Thoracic aorta (tissue), 2 donors: ENCODE results near the gene AKIRIN1. TPM values are rescaled to one million over a fixed set of nuclear protein-coding genes. Genes with fewer than 3 reads are reported as not detected.

ENCODE experiments used
- ATAC-seq: fragments of 150-250 bp; one replicate; pipeline ENCODE4 v1.8.0; 2017; ENCODE audit warnings: low read depth; ENCODE audit not compliant: insufficient number of reproducible peaks, low FRiP score
- DNase-seq: peaks from one replicate; pipeline ENCODE4 v3.0.0-alpha.2; 2020; ENCODE audit warnings: low spot score
- H3K27ac ChIP-seq, 2 donors: fragments of 200-600 bp; sonication (generic); 1 replicate in 1 of 2; 2 replicates in 1 of 2; pipeline ENCODE4 v1.5.1; 2016; ENCODE audit warnings: mild to moderate bottlenecking in 2 of 2, moderate library complexity in 2 of 2
- H3K27me3 ChIP-seq: fragments of 200-600 bp; sonication (generic); replicated peaks from 2 replicates; pipeline ENCODE4 v1.6.0; 2016; ENCODE audit warnings: mild to moderate bottlenecking; ENCODE audit not compliant: insufficient read depth
- H3K36me3 ChIP-seq: fragments of 200-600 bp; sonication (generic); one replicate; pipeline ENCODE4 v1.5.1; 2016
- H3K4me1 ChIP-seq, 2 donors: fragments of 200-600 bp; sonication (generic); 1 replicate in 1 of 2; 2 replicates in 1 of 2; pipeline versions ENCODE4 v1.5.1 to v1.6.0; 2016; ENCODE audit warnings: low read depth in 2 of 2, mild to moderate bottlenecking in 1 of 2; ENCODE audit not compliant: control insufficient read depth in 1 of 2
- H3K4me3 ChIP-seq: fragments of 200-600 bp; sonication (generic); 2 replicates; pipeline ENCODE4 v1.5.1; 2016; ENCODE audit warnings: mild to moderate bottlenecking
- H3K9me3 ChIP-seq: fragments of 200-600 bp; sonication (generic); 2 replicates; pipeline ENCODE4 v1.5.1; 2016
- total RNA-seq, 2 donors: library from RNA; depleted of rRNA; stranded (reverse); fragments of >200 nt; gene quantifications; one replicate each; pipeline versions ENCODE4 v1.1.0 to v1.2.3, GENCODE V29; 2016
- TF ChIP-seq, protein P1 (sequence below): fragments of 200-600 bp; sonication (generic); IDR thresholded peaks from one replicate; pipeline ENCODE4 v1.5.1; 2019; ENCODE audit warnings: antibody characterized with exemption

The AKIRIN1 gene, protein sequence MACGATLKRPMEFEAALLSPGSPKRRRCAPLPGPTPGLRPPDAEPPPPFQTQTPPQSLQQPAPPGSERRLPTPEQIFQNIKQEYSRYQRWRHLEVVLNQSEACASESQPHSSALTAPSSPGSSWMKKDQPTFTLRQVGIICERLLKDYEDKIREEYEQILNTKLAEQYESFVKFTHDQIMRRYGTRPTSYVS
- total RNA-seq: 10 to 100 TPM; 45.8 to 47.8 TPM

DNA sequence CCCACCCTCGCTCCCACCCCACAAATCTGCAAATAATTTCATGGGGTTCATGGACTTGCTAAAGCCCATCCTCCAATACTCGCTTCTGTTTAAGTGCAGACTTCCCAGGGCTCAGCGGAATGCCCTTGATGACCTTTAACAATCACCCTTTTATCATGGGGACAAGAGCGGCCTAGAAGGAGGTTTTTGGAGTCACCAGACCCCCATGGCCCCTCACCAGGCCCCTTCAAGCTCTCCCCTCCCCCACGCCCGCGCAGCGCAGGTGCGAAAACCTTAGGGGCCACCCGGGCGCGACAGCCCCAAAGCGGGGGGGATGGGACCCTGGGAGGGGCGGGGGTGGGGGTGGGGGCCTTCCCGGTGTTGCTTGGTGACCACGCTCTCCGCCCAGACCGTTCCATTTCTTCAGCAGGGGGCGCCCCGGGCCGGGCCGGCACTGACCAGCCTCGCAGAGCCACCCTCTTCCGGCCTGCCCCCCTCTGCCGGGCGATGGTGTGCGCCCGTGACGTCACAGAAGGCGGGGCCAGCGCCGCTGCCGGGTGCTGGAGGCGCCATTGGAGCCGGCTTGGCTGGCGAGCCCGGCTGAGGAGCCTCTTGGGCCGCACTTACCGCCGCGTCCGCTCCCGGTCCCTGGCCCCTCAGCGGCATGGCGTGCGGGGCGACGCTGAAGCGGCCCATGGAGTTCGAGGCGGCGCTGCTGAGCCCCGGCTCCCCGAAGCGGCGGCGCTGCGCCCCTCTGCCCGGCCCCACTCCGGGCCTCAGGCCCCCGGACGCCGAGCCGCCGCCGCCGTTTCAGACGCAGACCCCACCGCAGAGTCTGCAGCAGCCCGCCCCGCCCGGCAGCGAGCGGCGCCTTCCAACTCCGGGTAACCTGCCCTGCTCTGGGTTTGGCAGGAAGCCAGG lies at the start of gene AKIRIN1:
TSS of gene AKIRIN1 (plus strand) at position 539 of the 900 bp plus-strand sequence. CDS start at position 644, 105 bp downstream.
- no peaks in the 10 kb centered on the region for H3K36me3 ChIP-seq
- peak; percentile 98 for ATAC-seq
- peak within 1 kb of the TSS; percentile 93 to 95 for H3K27ac ChIP-seq
- TF ChIP-seq, protein P1, sequence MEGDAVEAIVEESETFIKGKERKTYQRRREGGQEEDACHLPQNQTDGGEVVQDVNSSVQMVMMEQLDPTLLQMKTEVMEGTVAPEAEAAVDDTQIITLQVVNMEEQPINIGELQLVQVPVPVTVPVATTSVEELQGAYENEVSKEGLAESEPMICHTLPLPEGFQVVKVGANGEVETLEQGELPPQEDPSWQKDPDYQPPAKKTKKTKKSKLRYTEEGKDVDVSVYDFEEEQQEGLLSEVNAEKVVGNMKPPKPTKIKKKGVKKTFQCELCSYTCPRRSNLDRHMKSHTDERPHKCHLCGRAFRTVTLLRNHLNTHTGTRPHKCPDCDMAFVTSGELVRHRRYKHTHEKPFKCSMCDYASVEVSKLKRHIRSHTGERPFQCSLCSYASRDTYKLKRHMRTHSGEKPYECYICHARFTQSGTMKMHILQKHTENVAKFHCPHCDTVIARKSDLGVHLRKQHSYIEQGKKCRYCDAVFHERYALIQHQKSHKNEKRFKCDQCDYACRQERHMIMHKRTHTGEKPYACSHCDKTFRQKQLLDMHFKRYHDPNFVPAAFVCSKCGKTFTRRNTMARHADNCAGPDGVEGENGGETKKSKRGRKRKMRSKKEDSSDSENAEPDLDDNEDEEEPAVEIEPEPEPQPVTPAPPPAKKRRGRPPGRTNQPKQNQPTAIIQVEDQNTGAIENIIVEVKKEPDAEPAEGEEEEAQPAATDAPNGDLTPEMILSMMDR: peak; percentile 32
- H3K4me3 ChIP-seq: peak within 1 kb of the TSS; percentile 100
- H3K4me1 ChIP-seq: peaks cover 18 to 20% of the 10 kb centered on the region in 2 donors
- no peaks in the 10 kb centered on the region for H3K9me3 ChIP-seq
- DNase-seq: peak; percentile 92
- H3K27me3 ChIP-seq: no peaks in the 10 kb centered on the region

DNA sequence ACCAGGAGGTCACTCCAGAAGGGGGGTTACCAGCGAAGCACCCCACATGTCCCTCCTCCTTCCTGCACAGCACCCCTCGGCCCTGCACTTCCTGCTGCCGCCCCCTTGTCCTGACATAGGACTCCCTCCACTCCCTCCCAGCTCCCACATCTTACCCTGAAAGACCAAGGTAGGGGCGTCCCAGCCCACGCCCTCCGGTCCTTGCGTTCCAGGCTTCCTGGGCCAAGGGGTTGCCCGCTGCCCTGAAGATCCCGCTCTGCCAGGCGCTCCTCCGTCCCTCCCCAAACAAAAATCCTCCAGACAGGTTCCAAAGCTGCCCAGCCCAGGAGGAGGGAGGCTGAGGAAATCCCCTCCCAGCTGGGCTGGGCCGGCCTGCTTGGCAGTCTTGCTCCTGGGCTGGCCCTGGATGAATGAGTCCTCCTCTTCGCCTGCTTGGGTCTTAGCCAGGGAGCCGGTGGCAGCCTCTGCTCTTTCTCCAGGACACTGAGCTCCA lies 49.5 kb upstream of the AKIRIN1 start, which contains the start of gene RHBDL2:
TSS of gene RHBDL2 (minus strand) at position 304 of the 493 bp plus-strand sequence. CDS start 22,618 bp downstream, outside the sequence.
- TF ChIP-seq, protein P1: no peak
- peak within 1 kb of the TSS; percentile 61 for H3K4me3 ChIP-seq
- H3K27ac ChIP-seq: no peak within 1 kb of the TSS
- ATAC-seq (no peak), DNase-seq (no peak)
- no peaks in the 10 kb centered on the region for H3K9me3 ChIP-seq
- peaks cover 3 to 12% of the 10 kb centered on the region in 2 donors for H3K4me1 ChIP-seq
- H3K36me3 ChIP-seq: no peaks in the 10 kb centered on the region
- no peaks in the 10 kb centered on the region for H3K27me3 ChIP-seq

DNA sequence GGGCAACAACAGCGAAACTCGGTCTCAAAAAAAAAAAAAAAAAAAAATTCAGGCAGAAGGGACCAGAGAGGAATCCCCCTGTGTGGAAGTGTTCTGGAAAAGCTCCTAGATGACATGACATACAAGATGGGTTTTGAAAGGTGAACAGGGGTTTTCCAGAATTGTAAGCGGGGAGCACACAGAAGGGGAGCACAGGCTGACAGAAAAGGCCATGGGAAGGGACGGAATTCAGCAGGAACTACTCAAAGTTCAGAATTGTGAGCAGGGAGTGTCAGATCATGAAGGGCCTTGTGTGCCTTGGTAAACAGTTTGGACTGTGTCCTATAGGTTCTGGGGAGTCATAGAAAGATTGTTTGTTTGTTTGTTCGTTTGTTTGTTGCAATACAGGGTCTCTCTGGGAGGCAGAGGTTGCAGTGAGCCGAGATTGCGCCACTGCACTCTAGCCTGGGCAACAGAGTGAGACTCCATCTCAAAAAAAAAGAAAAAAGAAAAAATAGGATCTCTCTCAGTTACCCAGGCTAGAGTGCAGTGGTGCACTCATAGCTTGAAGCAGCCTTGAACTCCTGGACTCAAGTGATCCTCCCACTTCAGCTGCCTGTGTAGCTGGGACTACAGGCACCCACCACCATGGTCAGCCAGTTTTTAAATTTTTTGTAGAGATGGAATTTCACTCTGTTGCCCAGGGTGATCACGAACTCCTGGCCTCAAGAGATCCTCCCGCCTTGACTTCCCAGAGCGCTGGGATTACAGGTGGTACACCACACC lies 48.2 kb upstream of the AKIRIN1 start:
- ATAC-seq: no peak
- H3K27ac ChIP-seq: no peak overlapping the region
- no peaks in the 10 kb centered on the region for H3K27me3 ChIP-seq
- H3K9me3 ChIP-seq: no peaks in the 10 kb centered on the region
- no peaks in the 10 kb centered on the region for H3K36me3 ChIP-seq
- DNase-seq: no peak
- no peak overlapping the region for H3K4me3 ChIP-seq
- H3K4me1 ChIP-seq: peaks cover 3 to 12% of the 10 kb centered on the region in 2 donors
- TF ChIP-seq, protein P1: no peak

DNA sequence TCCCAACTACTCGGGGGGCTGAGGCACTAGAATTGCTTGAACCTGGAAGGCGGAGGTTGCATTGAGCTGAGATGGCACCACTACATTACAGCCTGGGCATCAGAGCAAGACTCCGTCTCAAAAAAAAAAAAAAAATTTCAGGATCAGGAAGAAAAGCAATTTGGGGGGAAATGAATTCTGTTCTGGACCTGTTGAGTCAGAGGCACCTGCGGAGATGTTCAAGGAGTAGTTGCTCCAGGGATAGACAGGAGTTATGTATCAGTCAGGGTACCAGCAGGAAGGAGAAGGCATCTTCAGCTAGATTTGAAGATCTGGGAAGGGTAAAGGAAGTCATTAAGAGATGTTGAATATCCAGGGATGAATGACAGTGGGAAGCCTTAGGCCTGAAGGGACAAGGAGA lies 46.5 kb upstream of the AKIRIN1 start:
- no peak for DNase-seq
- Histone ChIP-seq H3K27me3 (no peaks in the 10 kb centered on the region), H3K4me1 (peaks cover 3 to 12% of the 10 kb centered on the region in 2 donors), H3K9me3 (no peaks in the 10 kb centered on the region), H3K27ac (no peak overlapping the region), H3K4me3 (no peak overlapping the region), H3K36me3 (no peaks in the 10 kb centered on the region)
- no peak for ATAC-seq
- TF ChIP-seq, protein P1: no peak
